ENCODE results near the gene DZIP3. TPM values are rescaled to one million over a fixed set of nuclear protein-coding genes. Genes with fewer than 3 reads are reported as not detected.

Gene DZIP3
- total and polyA plus RNA-seq, 10 of the 15 experiments (the other 5 are each of a cell fraction or from before 2014, with no cell fraction given) = 4.3 to 15.6 (median 9.2) TPM

DNA sequence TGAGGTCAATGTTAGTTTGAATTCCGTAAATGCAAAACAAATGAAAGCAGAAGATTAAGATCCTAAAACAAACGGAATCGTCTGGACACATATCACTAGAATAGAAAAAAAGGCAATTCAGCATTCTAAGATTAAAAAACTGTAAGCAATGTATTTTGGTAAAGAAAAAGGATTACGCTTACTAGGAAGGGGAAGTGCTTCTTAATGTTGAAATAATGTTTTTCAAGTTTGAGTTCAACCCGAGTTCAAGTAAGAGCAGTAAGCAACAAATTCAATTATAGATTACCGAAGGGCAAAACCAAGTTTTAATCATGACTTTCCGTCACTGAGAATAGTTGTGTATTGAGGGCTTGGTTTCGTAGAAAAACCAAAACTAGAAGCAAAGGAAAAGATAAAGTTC, 921 bp upstream of the DZIP3 start:
- Histone ChIP-seq H3K4me1 (ENCODE audit: control insufficient read depth, insufficient read depth, low read length) (0 out of 2 replicates have a peak, but pooled peaks cover 2% of the 10 kb centered on the region), H3K36me3 (ENCODE audit: control insufficient read depth in 2 of 2, insufficient read depth in 2 of 2, low read length in 1 of 2) (no peaks in the 10 kb centered on the region), H2AFZ (ENCODE audit: control insufficient read depth, low read depth, low read length) (peak overlapping the region; percentile 95), H3K27me3 (replicated peaks in 1 of 2; ENCODE audit: control insufficient read depth in 2 of 2, insufficient read depth in 2 of 2, low read length in 1 of 2) (no peaks in the 10 kb centered on the region), H3K9ac (ENCODE audit: control insufficient read depth, insufficient read depth, low read length) (peak overlapping the region; percentile 94), H3K4me2 (ENCODE audit: control insufficient read depth, insufficient read depth) (peak overlapping the region; percentile 75), H3K27ac (ENCODE audit: control insufficient read depth, insufficient read depth) (peak overlapping the region; percentile 91), H3K9me3 (replicated peaks; ENCODE audit: control insufficient read depth, insufficient read depth, low read length) (no peaks in the 10 kb centered on the region), H3K4me3 (peak overlapping the region; percentile 80), H4K20me1 (ENCODE audit: control insufficient read depth, insufficient read depth) (no peaks in the 10 kb centered on the region), H3K79me2 (ENCODE audit: control insufficient read depth, insufficient read depth, low read length) (peaks cover 56% of the 10 kb centered on the region)
- ATAC-seq = no peak
- in situ Hi-C loops (cut with MboI) (no loop called here), intact Hi-C loops (cut with micrococcal nuclease; ENCODE audit: unreplicated experiment) (no loop called here)
- no peak for DNase-seq (ENCODE audit: low read depth, low spot score)
- no peak for FAIRE-seq
- TF ChIP-seq SPI1 (IDR thresholded peaks at IDR 0.05; ENCODE audit: borderline replicate concordance, insufficient read depth, low read depth, low read length) (peak; percentile 64; the same call in 1 of the 2 replicates), NFXL1 (IDR thresholded peaks at IDR 0.05; ENCODE audit: borderline replicate concordance) (no peak), RFX5 (IDR thresholded peaks at IDR 0.05; ENCODE audit: low read depth, low read length) (no peak), RAD51 (IDR thresholded peaks at IDR 0.05) (no peak)
- TF ChIP-seq, protein P1, sequence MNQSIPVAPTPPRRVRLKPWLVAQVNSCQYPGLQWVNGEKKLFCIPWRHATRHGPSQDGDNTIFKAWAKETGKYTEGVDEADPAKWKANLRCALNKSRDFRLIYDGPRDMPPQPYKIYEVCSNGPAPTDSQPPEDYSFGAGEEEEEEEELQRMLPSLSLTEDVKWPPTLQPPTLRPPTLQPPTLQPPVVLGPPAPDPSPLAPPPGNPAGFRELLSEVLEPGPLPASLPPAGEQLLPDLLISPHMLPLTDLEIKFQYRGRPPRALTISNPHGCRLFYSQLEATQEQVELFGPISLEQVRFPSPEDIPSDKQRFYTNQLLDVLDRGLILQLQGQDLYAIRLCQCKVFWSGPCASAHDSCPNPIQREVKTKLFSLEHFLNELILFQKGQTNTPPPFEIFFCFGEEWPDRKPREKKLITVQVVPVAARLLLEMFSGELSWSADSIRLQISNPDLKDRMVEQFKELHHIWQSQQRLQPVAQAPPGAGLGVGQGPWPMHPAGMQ (IDR thresholded peaks at IDR 0.05; ENCODE audit: borderline replicate concordance) = no peak
- ChIA-PET SMC1A (ENCODE audit: uncharacterized antibody, unreplicated experiment) (interaction anchor here (0.6 to 4.5 kb wide), 9 partner anchors 9 to 494 kb away, joined by 3 to 30 read pairs (median 4); no protein-coding TSS in a partner anchor), POLR2A (interaction anchor here (0.8 to 3.5 kb wide), 4 partner anchors 11 to 16 kb away, joined by 3 to 18 read pairs (median 8); no protein-coding TSS in a partner anchor), RAD21 (ENCODE audit: unreplicated experiment) (interaction anchor here (0.8 to 3.1 kb wide), 5 partner anchors 13 to 98 kb away, joined by 3 to 24 read pairs (median 3); no protein-coding TSS in a partner anchor), CTCF (interaction anchor here (1.0 to 5.7 kb wide), 4 partner anchors 13 to 483 kb away, joined by 3 to 47 read pairs (median 9); no protein-coding TSS in a partner anchor)
- under 1% methylated on average over 8 of the region's 8 CpGs for WGBS (ENCODE audit: insufficient coverage, insufficient replicate concordance, low lambda C conversion rate, missing lambda C conversion rate)
- BruUV-seq (replicated peaks) = no TSS peak
